Activated CD4-positive, alpha-beta T cell treated with anti-CD3 and anti-CD28 coated beads, Interleukin-2, amount 50 U/mL, for 16 hours (primary cell): ENCODE data around the gene SPNS3.

Experiments
- DNase-seq: peaks from one replicate; pipeline ENCODE4 v3.0.0-alpha.2; 2020

Gene SPNS3

DNA sequence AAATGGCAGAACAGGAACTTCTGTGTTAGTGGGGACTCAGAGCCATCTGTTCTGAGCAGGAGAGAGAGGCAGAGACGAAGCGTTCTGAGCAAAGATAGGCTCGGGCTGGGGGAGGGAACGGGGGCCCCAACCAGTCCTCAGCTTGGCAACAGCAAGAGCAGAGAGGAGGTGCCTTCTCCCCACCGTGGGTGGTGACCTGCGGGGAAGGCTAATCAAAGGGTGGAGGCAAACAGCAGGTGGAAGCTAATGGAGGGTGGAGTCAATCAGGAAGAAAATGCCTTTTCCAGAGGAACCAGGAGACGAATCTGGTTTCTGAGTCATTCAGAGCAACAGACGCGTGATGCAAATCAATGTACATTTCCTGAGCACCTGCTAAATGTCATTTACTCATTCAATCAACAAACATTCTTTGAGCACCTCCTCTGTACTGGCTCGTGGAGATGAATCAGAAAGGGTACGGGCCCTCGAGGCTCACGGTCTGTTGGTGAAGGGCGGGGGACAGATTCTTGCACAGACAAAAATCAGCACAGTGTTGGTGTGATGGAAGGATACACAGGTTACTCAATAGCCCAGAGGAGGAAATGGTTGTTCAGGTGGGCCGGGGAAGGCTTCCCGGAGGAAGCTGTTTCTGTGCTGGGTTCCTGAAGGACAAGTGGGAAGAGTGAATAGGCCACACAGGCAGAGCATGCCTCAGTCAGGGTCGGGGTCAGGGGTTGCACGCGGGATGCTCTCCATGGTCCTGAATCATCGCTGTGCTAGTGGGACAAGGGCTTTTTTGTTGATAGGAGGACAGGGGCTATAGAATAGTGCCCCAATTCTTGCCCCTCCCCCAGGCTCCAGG lies 59.2 kb downstream of the SPNS3 start:
- DNase-seq: no peak

DNA sequence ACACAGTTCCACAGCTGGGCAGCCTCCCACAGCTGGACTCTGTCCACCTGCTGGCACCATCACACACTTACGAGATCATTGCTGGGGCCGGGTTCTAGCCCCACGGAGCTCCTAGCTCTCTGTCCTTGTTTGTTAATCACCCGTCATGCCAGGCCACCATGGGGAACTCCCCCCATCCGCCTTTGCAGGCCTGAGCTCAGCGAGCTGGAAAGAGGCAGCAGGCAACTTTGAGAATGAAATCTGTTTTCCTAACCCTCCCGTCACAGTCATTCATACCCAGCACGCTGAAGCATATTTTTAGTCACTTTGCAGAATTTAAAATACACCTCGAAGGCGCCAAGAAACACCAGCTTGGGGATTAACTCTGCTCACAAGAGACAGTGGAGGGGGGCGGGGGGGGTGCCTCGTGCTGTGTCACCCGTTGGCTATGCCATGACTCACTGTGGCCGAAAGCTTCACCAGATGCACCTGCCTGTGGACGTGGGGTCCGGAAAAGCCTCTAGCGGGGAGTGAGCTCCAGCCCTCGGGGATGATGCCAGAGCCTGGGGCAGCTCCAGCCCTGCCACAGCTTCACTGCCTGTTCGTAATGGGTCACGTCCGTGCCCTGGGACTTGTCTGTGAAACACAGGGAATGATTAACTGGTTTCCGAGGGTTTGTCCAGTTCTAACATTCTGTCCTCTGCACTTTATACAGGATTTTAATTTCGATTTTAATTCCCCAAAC lies 63.5 kb downstream of the SPNS3 start:
- DNase-seq: no peak

DNA sequence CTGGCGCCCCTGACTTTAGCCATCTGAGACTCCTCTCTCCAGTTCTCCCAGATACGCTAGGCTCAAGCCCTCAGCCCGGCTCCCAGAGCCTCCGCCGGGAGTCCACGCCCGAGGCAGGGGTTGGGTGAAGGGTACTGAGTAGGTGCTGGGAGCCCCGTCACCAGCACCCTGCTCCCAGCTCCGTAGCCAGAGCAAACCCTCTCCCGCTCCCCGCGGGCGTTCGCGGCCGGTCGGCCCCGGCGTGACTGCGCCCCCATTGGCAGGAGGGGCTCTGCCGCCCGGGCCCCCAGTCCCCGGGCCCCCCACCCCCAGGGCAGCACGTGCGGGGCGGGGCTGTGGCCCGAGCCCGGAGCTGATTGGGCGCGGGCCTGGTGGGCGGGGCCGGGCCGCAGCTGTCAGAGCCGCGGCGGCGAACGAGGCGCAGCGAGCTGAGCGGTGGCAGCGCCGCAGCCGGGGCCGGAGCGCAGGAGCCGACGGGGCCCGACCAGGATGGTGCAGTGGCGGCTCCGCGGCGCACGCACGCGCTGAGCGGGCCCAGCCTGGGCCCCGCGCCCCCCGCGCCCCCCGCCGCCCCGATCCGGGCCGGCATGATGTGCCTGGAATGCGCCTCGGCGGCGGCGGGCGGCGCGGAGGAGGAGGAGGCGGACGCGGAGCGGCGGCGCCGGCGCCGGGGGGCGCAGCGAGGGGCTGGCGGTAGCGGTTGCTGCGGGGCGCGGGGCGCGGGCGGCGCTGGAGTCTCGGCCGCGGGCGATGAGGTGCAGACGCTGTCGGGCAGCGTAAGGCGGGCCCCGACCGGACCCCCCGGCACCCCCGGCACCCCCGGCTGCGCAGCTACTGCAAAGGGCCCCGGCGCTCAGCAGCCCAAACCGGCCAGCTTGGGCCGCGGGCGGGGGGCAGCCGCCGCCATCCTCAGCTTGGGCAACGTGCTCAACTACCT lies 65.0 kb downstream of the SPNS3 start, which contains the start of gene SPNS2:
SPNS2 (plus strand) TSS at position 421 of the 937 bp plus-strand sequence; CDS start at position 588, 167 bp downstream.
- peak; percentile 47 for DNase-seq

DNA sequence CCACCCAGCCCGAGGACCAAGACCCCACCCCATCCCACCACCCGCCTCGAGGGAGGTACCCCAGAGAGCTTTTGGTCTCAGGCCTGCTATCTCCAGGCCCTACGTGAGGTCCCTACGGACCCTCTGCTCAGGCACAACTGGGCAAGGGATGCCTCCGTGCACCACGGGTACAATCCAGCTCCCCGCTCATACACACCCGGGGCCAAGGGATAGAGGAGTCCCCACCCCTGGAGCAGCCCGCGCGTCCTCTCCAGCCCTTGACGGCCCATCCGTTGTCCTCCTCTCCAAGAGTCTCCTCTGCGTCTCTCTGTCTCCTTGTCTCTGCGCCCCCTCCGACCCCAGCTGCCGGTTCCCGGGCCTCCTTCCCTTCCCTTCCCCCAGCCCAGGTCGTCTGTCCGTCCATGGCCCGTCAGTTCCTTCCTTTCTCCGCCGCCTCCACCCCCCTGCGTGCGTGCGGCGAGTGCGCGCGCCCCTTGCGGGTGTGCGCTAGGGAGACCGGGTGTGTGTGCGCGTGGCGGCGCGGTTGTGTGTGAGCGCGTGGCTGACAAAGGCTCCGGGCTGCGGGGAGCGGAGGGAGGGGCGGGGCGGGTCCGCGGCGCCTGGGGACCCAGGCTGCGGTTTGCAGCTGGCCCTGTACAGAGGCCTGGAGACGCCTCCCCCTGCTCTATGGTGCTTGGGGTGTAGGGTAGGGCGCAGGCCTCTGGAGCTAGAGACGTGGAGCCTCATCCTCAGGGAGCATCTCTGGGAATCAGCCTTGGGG lies 65.9 kb downstream of the SPNS3 start:
- DNase-seq: no peak

DNA sequence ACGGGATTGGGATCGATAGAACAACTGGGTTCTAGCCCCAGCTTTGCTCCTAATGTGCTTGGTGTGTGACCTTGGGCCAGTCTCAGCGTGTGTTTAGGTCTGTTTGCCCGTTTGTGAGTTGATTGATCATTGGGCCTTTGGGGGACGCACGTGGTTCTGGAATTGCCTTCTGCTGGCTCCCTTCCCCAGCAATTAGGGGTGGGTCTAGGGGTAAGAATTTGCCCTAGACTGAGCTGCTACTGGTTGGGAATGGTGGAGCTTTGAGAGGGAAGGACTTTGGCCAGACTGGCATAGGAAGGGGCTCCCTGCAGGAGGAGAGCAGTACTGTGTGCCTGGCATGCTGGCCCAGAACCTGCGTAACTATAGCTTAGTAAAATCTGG lies 66.4 kb downstream of the SPNS3 start:
- no peak for DNase-seq

DNA sequence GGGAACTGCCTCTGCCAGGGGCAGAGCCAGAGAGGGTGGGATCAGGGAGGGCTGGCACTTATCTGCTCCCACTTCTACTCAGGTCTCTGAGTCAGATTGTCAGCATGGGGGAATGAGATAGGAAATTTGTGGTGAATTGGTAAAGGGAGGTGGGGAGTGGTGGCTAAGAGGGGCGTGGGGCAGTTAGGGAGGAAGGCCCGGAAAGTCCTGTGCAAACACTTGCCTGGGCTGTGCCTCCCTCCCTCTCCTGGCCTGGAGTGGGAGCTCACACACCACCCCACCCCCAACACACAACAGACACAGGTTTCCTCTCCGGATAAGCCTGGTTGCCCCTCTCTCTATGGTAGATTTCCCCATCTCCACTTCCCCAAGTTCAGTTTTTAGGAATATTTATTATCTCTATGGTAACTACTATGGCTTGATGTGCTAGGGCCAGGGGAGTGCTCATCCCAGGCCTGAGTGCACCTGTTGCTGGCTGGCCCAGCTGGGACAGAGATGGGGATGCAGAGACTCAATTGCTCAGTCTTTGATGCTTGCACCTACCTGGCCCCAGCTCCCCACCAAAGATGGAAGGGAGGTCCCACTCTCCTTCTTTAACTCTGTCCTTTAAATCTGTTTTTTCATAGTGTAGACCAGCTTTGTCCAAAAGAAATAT lies 67.7 kb downstream of the SPNS3 start:
- no peak for DNase-seq

DNA sequence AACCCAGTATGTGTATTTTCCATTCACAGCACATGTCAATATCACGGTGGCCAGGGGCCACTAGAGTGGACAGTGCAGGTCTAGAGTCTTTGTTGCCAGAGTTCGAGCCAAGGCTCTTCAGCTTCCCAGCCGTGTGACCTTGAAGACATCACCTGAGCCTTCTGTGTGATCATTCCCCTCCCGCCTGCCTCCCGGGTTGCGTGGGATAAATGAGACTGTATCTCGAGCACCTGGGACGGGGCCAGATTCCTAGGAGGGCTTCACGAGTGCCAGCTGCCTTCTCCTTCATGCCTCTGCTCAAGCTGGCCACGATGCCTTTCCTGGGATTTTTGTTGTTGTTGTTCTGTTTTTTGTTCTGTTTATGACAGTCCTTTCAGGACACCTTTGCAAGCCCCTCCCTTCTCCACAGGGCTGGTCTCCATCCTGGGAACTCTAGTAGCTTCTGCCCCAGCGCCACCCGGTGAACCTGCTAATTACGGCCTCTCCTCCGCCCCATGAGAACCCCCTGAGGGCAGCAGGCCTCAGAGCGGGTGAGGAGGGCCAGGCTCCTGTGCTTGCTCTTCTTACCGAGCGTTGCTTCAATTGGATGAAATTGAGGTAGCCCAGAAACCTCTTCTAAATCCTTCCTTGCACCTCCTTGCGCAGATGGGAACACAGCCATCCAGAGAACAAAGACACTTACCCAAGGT lies 68.9 kb downstream of the SPNS3 start:
- DNase-seq: no peak

DNA sequence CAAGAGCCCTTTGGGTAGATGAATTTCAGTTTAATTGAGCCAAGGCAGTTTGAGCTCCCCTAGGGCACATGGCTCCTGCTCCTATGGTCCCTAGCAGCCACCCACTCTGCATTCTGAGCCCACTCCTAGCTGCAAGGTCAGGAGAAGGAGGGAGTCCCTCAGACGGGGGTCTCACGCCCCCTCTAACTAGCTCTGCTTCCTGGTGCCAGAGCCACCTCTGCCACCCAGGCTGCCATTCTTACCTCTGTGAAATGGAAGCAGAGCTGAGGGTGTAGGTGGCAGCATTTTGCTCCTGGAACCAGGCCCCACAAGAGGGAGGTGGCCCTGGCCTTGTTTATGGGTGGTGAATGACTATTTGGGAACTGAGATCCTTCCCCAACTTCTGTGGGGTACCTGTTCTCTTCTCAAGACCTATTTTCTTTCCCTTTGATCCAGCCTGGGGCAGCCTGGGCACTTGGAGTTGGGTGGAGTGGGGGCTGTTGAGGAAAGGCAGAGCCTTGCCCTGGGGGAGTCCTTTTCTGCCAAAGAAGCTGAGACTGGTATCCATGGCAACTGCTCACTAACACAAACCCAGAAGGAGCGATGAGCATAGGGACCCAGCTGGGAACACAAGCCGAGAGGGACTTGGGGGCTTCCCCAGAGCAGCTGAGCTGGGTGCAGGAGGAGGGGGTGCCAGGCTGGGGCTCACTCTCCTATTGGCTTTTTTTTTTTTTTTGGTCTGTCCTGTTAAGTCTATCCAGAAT lies 69.7 kb downstream of the SPNS3 start:
- DNase-seq: no peak

DNA sequence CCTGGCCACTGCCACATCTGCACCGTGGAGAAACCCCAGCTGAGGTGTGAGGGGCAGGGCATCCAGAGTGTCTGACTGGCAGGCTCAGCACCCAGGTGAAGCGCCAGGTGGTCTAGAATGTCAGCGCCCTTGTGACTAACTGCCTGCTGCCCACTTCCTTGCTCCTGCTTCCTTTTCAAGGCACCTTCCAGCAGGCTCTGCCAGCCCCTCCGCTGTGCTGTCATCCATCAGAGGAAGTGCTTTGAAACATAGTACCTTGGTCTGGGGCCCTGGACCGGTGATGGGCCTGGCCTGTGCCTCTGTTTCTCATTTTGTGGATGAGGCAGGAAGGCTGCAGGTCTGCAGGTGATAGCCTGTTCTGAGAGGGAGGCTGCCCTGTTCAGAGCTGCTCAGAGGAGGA lies 70.4 kb downstream of the SPNS3 start:
- DNase-seq: no peak

DNA sequence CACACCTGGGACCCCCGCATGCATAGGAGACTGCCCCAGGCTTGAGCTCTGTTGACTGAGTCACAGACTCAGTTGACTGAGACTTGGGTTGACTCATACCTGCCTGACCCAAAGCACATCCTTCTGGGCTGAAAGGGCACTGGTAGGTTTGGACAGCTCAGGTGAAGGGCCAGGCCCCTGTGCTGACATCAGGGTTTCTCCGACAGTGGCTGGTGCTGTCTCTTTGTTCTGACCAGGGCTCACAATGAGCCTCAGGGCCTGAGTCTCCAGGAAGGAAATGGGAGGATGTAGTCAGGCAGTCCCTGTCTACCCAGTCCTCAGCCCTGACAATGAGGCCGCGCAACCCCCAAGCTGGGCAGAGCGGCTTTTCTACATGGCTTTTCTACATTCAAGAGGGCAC lies 71.4 kb downstream of the SPNS3 start:
- no peak for DNase-seq

DNA sequence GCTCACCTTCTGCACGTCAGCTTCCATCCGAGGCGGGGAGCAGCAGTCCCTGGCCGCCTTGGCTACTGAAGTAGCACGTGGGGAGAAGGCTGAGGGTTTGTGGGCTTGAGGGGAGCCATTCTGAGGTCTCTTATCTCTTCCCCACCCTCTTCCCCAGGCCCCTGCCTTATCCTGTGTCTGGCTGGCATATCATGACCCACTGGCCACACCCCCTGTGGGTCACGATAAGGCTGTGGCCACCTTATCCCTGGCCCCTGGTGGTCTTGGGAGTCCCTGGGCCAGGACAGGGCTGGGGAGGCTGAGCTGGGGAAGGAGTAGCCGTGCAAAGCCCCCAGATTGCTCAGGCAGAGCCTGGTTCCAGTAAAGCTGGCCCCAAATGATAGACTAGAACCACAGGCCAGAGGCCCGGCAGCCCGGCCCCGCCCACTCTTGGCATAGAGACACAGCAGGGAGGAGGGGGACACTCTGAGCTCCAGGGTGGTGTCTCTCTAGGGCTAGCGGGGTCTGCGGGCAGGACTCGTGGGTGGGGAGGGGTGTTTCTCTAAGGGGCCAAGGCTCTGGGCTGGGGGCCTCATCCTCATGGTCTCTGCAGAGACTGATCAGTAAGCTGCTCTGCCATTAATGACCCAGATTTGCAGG lies 72.6 kb downstream of the SPNS3 start:
- DNase-seq: no peak

DNA sequence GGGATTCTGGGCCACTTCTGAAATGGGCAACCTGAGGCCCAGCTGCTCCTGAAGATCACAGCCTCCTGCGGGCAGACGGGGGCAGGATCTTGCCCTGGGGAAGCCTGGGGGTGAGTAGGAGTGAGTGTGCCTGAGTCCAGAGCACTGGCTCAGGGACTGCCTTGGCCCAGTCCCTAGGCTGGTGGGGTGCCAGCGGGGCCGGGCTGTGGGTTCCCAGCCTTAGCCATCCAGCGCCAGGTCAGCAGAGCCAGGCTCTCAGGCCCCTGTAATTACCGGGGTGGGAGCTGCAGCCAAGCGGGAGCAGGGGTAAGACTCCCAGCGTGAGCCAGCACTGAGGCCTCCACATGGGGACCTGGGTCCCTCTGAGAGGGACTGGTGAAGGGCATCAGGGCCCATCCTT lies 73.2 kb downstream of the SPNS3 start:
- DNase-seq: no peak

DNA sequence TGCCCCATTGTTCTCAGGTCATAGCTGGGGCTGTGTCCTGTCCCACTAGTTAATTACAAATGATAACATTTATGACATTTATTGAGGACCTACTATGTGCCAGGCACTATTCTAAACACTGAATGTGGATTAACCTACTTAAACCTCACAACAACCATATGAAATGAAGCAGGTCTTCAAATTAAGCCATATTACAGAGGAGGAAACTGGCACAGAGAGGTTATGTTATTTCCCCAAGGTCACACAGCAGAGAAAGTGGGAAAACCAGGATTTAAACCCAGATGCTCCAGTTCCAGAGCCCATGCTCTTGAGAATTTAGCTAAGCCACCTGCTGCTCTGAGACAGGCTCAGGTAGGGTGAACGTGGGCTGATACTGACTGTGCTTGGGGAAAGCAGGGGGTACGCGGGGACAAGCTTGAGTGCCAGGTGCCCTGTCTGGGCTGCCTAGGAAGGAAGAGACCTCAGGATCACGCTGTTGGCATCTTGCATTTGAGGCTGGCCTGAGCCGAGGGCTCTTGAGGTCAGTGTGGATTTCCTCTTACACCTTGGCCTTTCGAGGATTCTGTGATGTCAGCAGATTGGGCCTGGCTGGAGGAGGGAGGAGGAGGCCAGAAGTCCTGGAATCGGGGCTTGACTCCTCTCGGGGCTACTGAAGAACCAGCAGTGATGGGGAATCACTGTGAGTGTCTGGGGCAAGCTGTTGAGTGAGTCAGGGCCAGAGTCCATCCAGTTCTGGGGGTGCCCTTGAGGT lies 73.8 kb downstream of the SPNS3 start:
- no peak for DNase-seq

DNA sequence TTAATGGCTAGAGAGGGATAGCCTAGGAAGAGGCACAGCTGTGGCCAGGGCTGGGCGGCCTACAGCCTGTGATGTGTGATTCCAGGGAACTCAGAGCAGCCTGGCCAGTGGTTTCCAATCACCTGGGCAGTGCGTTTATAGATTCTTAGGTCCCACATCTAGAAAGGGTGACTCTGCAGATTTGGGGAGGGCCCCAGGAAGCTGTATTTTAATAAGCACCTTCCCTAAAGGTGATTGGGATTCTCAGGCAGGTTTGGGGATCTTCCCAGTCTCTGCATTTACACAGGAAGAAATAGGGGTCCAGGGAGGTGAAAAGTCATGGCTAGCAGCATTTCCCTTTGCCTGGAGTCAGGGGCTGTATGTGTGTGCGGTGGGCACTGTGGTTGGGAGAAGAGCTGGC lies 74.5 kb downstream of the SPNS3 start:
- no peak for DNase-seq

DNA sequence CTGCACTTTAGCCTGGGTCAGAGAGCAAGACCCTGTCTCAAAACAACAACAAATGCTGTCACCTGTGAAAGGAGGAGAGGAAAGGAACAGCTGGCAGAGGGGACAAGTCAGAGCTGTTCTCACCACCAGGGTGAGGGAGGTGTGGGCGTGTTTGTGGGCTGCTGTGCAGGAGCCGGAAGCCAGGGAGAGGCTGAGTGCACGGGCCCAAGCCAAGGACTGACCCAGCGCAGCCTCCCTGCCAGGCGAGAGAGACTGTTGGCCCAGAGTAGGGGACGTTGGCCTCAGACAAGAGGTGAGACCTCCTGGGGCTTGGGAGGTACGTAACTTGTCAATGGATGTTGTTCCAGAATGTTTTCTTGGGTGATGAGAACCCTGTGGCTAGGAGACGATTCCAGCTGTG lies 75.7 kb downstream of the SPNS3 start:
- peak; percentile 48 for DNase-seq

DNA sequence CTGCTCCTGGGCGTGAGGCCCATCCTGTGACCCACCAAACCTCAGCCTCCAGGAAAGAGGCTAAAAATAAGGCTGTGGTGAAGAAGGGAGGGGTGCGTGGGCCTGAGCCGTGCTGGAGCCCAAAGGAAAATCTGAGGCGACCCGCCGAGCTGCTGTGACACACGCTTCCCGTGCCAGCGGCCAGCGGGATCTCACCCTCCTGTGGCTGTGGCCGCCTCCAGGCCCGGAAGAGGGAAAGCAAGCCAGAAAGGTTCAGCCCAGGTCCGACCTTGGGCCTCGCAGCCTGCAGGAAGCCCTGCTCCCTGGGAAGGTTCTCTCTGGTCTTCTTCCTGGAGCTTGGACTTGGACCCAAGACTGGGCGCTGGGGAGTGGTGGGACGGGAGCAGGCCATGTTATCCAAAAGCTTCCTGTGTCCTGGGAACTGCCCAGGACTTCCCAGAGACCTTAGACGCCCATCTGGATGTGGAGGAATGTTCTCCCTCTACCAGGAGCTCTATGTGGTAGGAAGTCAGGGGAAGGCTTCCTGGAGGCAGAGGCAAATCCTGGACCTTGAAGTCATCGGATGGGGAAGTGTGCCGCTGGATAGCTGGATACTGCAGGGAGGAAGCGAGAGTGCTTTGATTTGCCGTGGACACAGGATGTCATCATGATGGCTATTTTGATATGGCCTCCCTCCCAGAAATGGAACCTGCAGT lies 76.3 kb downstream of the SPNS3 start:
- DNase-seq: no peak

DNA sequence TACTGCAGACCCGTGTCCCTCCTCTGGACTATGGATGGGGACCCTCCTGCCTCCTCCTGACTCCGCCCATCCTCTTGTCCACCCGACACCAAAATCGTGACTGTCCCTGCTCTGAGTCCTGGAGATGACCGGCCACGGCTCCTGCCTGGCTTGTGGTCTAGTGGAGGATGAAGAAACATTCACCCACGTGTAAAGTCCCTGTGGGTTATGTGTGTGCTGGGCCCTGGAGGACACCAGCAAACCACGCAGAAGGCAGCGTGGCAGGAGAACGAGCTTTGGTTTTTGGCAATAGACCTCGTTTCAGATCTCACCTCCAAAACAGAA lies 76.8 kb downstream of the SPNS3 start:
- no peak for DNase-seq

DNA sequence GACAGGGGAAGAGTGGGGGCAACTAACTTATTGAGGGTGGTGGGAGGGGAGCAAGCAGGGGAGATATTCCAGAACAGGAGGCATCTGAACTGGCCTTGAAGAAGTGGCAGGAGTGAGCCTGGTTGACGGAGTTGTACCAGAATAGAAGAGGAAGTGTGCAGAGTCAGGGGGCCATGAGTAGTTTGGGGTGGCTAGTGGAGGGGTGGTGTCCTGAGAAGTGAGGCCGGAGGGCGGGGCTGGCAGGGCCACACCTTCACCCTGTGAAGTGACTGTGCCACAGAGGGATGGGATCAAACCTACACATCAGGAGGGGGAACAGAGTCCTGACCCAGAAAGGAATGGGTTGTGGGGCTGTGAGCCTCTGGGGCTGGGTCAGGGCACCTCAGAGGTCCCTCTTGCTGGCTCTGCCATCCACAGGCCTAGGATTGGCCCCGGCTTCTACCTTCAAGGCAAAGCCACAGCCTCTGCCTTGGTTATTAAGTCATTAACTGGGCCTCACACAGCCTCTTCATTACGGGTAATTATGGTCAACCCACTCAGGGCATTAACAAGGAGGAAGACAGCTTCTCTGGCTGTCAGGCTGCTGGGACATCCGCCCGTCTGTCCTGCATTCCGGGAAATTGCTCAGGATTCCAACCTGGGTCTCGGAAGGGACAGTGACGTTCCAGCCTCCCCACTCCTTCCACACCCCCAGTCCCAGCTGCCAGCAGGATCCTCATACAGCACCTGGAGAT lies 77.6 kb downstream of the SPNS3 start:
- DNase-seq: no peak
